ENCODE results near the gene CFC1B.
"Not testable (repeated sequence)": the region's sequence is repeated elsewhere in the genome, so short reads cannot be mapped to it uniquely, and the experiment has no call there.

Gene CFC1B

GRCh38 chr2:130549475-130549874 lies 28.5 kb downstream of the CFC1B start:
- DNase-seq; in situ Hi-C loops (cut with HindIII; ENCODE audit: low pct_ligation_motif_present, low pct_unique_long_range_greater_than_20kb, low sequenced_read_pairs): not testable (repeated sequence)

- in situ Hi-C loops (cut with HindIII; ENCODE audit: low pct_ligation_motif_present, low pct_unique_long_range_greater_than_20kb, low sequenced_read_pairs); DNase-seq: not testable (repeated sequence)
Observed at GRCh38 chr2:130554178-130554577, 33.2 kb downstream of the CFC1B start.

GRCh38 chr2:130556441-130556840 lies 35.4 kb downstream of the CFC1B start:
- DNase-seq; in situ Hi-C loops (cut with HindIII; ENCODE audit: low pct_ligation_motif_present, low pct_unique_long_range_greater_than_20kb, low sequenced_read_pairs): not testable (repeated sequence)

GRCh38 chr2:130566165-130566564 lies 45.1 kb downstream of the CFC1B start:
- in situ Hi-C loops (cut with HindIII; ENCODE audit: low pct_ligation_motif_present, low pct_unique_long_range_greater_than_20kb, low sequenced_read_pairs): not testable (repeated sequence)

GRCh38 chr2:130571929-130572328 lies 50.9 kb downstream of the CFC1B start:
- in situ Hi-C loops (cut with HindIII; ENCODE audit: low pct_ligation_motif_present, low pct_unique_long_range_greater_than_20kb, low sequenced_read_pairs); DNase-seq: not testable (repeated sequence)

More at GRCh38 chr2:130566165-130566564, 45.1 kb downstream of the CFC1B start:
- not testable (repeated sequence) for DNase-seq

GRCh38 chr2:130574230-130574629 lies 53.2 kb downstream of the CFC1B start:
- in situ Hi-C loops (cut with HindIII; ENCODE audit: low pct_ligation_motif_present, low pct_unique_long_range_greater_than_20kb, low sequenced_read_pairs); DNase-seq: not testable (repeated sequence)

GRCh38 chr2:130576209-130576784 lies 55.3 kb downstream of the CFC1B start:
- in situ Hi-C loops (cut with HindIII; ENCODE audit: low pct_ligation_motif_present, low pct_unique_long_range_greater_than_20kb, low sequenced_read_pairs); DNase-seq: not testable (repeated sequence)

- DNase-seq; in situ Hi-C loops (cut with HindIII; ENCODE audit: low pct_ligation_motif_present, low pct_unique_long_range_greater_than_20kb, low sequenced_read_pairs): not testable (repeated sequence)
Observed at GRCh38 chr2:130577559-130577958, 56.5 kb downstream of the CFC1B start.
